OCI-LY7 (cell line): ENCODE measurements around the gene MAP3K15. TPM values are rescaled to one million over a fixed set of nuclear protein-coding genes. Genes with fewer than 3 reads are reported as not detected.

Source experiments
- BruUV-seq: library from RNA; stranded (reverse); fragments of 400-500 nt; replicated peaks from 2 replicates; lab custom pipeline; 2021; lab: Mats Ljungman, UMichigan
- CTCF ChIA-PET: fragments of 300-600 bp; sonication (Branson Sonifier 250); formaldehyde crosslinking; loops from one replicate; lab custom pipeline; 2022; ENCODE audit warnings: antibody characterized with exemption; ENCODE audit not compliant: unreplicated experiment; lab: Charles Lee
- POLR2A ChIA-PET: fragments of 300-600 bp; sonication (Branson Sonifier 250); formaldehyde crosslinking; loops from one replicate; lab custom pipeline; 2022; ENCODE audit warnings: antibody characterized with exemption; lab: Charles Lee
- DNase-seq: peaks from one replicate; pipeline ENCODE4 v3.0.0-alpha.2; 2015; ENCODE audit warnings: low spot score
- H2AFZ ChIP-seq: fragments of 200-600 bp; sonication (generic), shearing (Covaris generic); 2 replicates; pipeline ENCODE4 v1.6.1; 2014; ENCODE audit warnings: mild to moderate bottlenecking, antibody characterized with exemption, low read length, moderate library complexity
- H3K27ac ChIP-seq: fragments of 200-600 bp; sonication (generic); 2 replicates; pipeline ENCODE4 v1.5.1; 2014; ENCODE audit warnings: mixed run types, low read depth, mild to moderate bottlenecking, moderate library complexity, low read length, inconsistent platforms; ENCODE audit not compliant: poor library complexity, severe bottlenecking
- H3K36me3 ChIP-seq: fragments of 200-600 bp; sonication (generic); 2 replicates; pipeline ENCODE4 v1.6.1; 2014; ENCODE audit warnings: mild to moderate bottlenecking, antibody characterized with exemption, low read length, moderate library complexity, mixed read lengths; ENCODE audit not compliant: insufficient read depth
- H3K4me1 ChIP-seq: fragments of 200-600 bp; sonication (generic); 2 replicates; pipeline ENCODE4 v1.5.1; 2014; ENCODE audit warnings: mild to moderate bottlenecking, low read length; ENCODE audit not compliant: insufficient read depth, poor library complexity, severe bottlenecking
- H3K4me2 ChIP-seq: fragments of 200-600 bp; sonication (generic); 2 replicates; pipeline ENCODE4 v1.6.1; 2014; ENCODE audit warnings: mild to moderate bottlenecking, low read length
- H3K4me3 ChIP-seq: fragments of 200-600 bp; sonication (generic); 2 replicates; pipeline ENCODE4 v1.5.1; 2014; ENCODE audit warnings: mild to moderate bottlenecking, low read depth, low read length; ENCODE audit not compliant: poor library complexity, severe bottlenecking
- H3K79me2 ChIP-seq: fragments of 200-600 bp; sonication (generic); 2 replicates; pipeline ENCODE4 v1.6.1; 2016; ENCODE audit warnings: low read depth, mild to moderate bottlenecking, low read length, moderate library complexity, mixed read lengths; ENCODE audit not compliant: insufficient read depth
- H3K9me2 ChIP-seq: fragments of 200-600 bp; sonication (generic); 2 replicates; pipeline ENCODE4 v1.6.1; 2016; ENCODE audit warnings: mild to moderate bottlenecking, low read length, mixed read lengths; ENCODE audit not compliant: insufficient read depth
- H3K9me3 ChIP-seq: fragments of 200-600 bp; sonication (generic); 2 replicates; pipeline ENCODE4 v1.6.1; 2014; ENCODE audit warnings: mild to moderate bottlenecking, mixed run types, low read length, mixed read lengths
- H4K20me1 ChIP-seq: fragments of 200-600 bp; sonication (generic); 2 replicates; pipeline ENCODE4 v1.6.1; 2014; ENCODE audit warnings: mild to moderate bottlenecking, antibody characterized with exemption, low read length, moderate library complexity, mixed read lengths; ENCODE audit not compliant: insufficient read depth
- CTCF ChIP-seq: fragments of 200-600 bp; sonication (generic); conservative IDR thresholded peaks from 2 replicates; pipeline ENCODE4 v1.5.1; 2014; ENCODE audit warnings: mild to moderate bottlenecking, antibody characterized with exemption, low read length, moderate library complexity, mixed read lengths
- EZH2phosphoT487 ChIP-seq: fragments of 200-600 bp; sonication (generic); IDR thresholded peaks from 2 replicates; pipeline ENCODE4 v1.6.1; 2018; ENCODE audit warnings: low read depth, borderline replicate concordance, mild to moderate bottlenecking, mixed run types, antibody characterized with exemption, low read length, moderate library complexity, mixed read lengths
- intact Hi-C: fragments of 100-400 bp; cut with micrococcal nuclease; formaldehyde crosslinking; loops from one replicate; pipeline ENCODE4 v1.10.0; 2022; ENCODE audit not compliant: unreplicated experiment
- total RNA-seq, 2 experiments: library from RNA; depleted of rRNA in 1 of 2; stranded (reverse); fragments of >200 nt in 1 of 2; shearing (Covaris generic) in 1 of 2; gene quantifications; 2 replicates each; pipeline ENCODE4 v1.2.3, GENCODE V29; 2014 to 2022

MAP3K15 gene
- total RNA-seq, 2 experiments from 2014 or later, result not detected

- Histone ChIP-seq H3K4me3 (no peak overlapping the region), H3K79me2 (no peaks in the 10 kb centered on the region), H3K36me3 (no peaks in the 10 kb centered on the region), H3K4me2 (no peak overlapping the region), H3K27ac (no peak overlapping the region), H3K9me3 (no peaks in the 10 kb centered on the region), H2AFZ (no peak overlapping the region), H3K9me2 (no peaks in the 10 kb centered on the region), H3K4me1 (no peaks in the 10 kb centered on the region), H4K20me1 (no peaks in the 10 kb centered on the region)
- BruUV-seq, result no TSS peak
- no peak for DNase-seq
- CTCF ChIA-PET, result no interaction called here
- POLR2A ChIA-PET, result no interaction called here
- no peak for TF ChIP-seq CTCF
- no peak for TF ChIP-seq EZH2phosphoT487
- intact Hi-C loops, result no loop called here
Observed at GRCh38 chrX:19462879-19463278, 52.4 kb downstream of the MAP3K15 start.

GRCh38 chrX:19462231-19462630 lies 53.1 kb downstream of the MAP3K15 start:
- Histone ChIP-seq H3K4me2 (no peak overlapping the region), H2AFZ (no peak overlapping the region), H3K9me3 (no peaks in the 10 kb centered on the region), H4K20me1 (no peaks in the 10 kb centered on the region), H3K27ac (no peak overlapping the region), H3K79me2 (no peaks in the 10 kb centered on the region), H3K4me3 (no peak overlapping the region), H3K4me1 (no peaks in the 10 kb centered on the region), H3K36me3 (no peaks in the 10 kb centered on the region), H3K9me2 (no peaks in the 10 kb centered on the region)
- BruUV-seq, result no TSS peak
- no peak for TF ChIP-seq EZH2phosphoT487
- no peak for TF ChIP-seq CTCF
- DNase-seq, result no peak
- intact Hi-C loops, result no loop called here
- CTCF ChIA-PET, result no interaction called here
- POLR2A ChIA-PET, result no interaction called here

- Histone ChIP-seq H3K4me2 (no peak overlapping the region), H3K4me1 (no peaks in the 10 kb centered on the region), H2AFZ (no peak overlapping the region), H4K20me1 (no peaks in the 10 kb centered on the region), H3K9me3 (no peaks in the 10 kb centered on the region), H3K79me2 (no peaks in the 10 kb centered on the region), H3K9me2 (no peaks in the 10 kb centered on the region), H3K36me3 (no peaks in the 10 kb centered on the region), H3K4me3 (no peak overlapping the region), H3K27ac (no peak overlapping the region)
- TF ChIP-seq CTCF, result no peak
- no peak for TF ChIP-seq EZH2phosphoT487
- CTCF ChIA-PET, result no interaction called here
- no TSS peak for BruUV-seq
- no peak for DNase-seq
- POLR2A ChIA-PET, result interaction anchor here (0.6 kb wide), 1 partner anchor 61 kb away, joined by 3 read pairs; no protein-coding TSS in a partner anchor
- intact Hi-C loops, result no loop called here
Observed at GRCh38 chrX:19457662-19458061, 57.6 kb downstream of the MAP3K15 start.
